Gastroesophageal sphincter (tissue), 4 donors: ENCODE data around the gene CCM2L. TPM values are rescaled to one million over a fixed set of nuclear protein-coding genes. Genes with fewer than 3 reads are reported as not detected.

Source experiments
- ATAC-seq: fragments of 150-250 bp; one replicate; pipeline ENCODE4 v1.9.1; 2016; ENCODE audit warnings: mild to moderate bottlenecking, moderate library complexity
- H3K27ac ChIP-seq, 4 donors: fragments of 200-600 bp; sonication (generic) in 3 of 4; 1 replicate in 3 of 4; 2 replicates in 1 of 4; pipeline ENCODE4 v1.5.1; 2016 to 2019
- H3K27me3 ChIP-seq: fragments of 200-600 bp; sonication (generic); one replicate; pipeline ENCODE4 v1.5.1; 2019
- H3K36me3 ChIP-seq, 2 donors: fragments of 200-600 bp; sonication (generic); one replicate each; pipeline ENCODE4 v1.5.1; 2019; ENCODE audit warnings: control low read depth in 1 of 2
- H3K4me1 ChIP-seq, 3 donors: fragments of 200-600 bp; sonication (generic); 1 replicate in 2 of 3; 2 replicates in 1 of 3; pipeline ENCODE4 v1.5.1; 2016 to 2019; ENCODE audit warnings: control low read depth in 2 of 3
- H3K4me3 ChIP-seq, 2 donors: fragments of 200-600 bp; sonication (generic); one replicate each; pipeline ENCODE4 v1.5.1; 2019; ENCODE audit warnings: mild to moderate bottlenecking in 1 of 2, moderate library complexity in 1 of 2
- H3K9me3 ChIP-seq, 3 donors: fragments of 200-600 bp; sonication (generic); one replicate each; pipeline ENCODE4 v1.5.1; 2017 to 2019; ENCODE audit warnings: control low read depth in 2 of 3
- EP300 ChIP-seq: sonication (generic); formaldehyde crosslinking; IDR thresholded peaks from one replicate; pipeline ENCODE4 v1.6.1; 2017; ENCODE audit warnings: antibody characterized with exemption, mild to moderate bottlenecking
- POLR2A ChIP-seq, 2 donors: fragments of 450-650 bp; IDR thresholded peaks; one replicate each; pipeline ENCODE4 v1.6.1; 2017; ENCODE audit warnings: antibody characterized with exemption in 2 of 2, mild to moderate bottlenecking in 2 of 2, moderate library complexity in 1 of 2
- POLR2AphosphoS5 ChIP-seq: sonication (generic); formaldehyde crosslinking; IDR thresholded peaks from one replicate; pipeline ENCODE4 v1.6.1; 2017; ENCODE audit warnings: antibody characterized with exemption
- WGBS, 2 donors: methylation state at CpG; one replicate each; pipeline ENCODE4 v1.1.5; 2018; ENCODE audit warnings: low coverage in 1 of 2; 5-methylcytosine and 5-hydroxymethylcytosine counted together
- total RNA-seq, 4 donors: library from RNA; depleted of rRNA; stranded (reverse); fragments of >200 nt; gene quantifications; one replicate each; pipeline ENCODE4 v1.1.0, GENCODE V29; 2016
- TF ChIP-seq, protein P1 (sequence below), 4 experiments: fragments of 200-600 bp in 2 of 4; fragments of 450-650 bp in 2 of 4; sonication (generic) in 1 of 4; IDR thresholded peaks; one replicate each; pipeline ENCODE4 v1.5.1; 2017 to 2019; ENCODE audit warnings: antibody characterized with exemption in 4 of 4, mild to moderate bottlenecking in 2 of 4, moderate library complexity in 2 of 4

The CCM2L gene
- total RNA-seq, 4 donors from 2014 or later = 3.0 to 9.3 (median 5.6) TPM

- H3K4me1 ChIP-seq = no peaks in the 10 kb centered on the region
- TF ChIP-seq, protein P1, sequence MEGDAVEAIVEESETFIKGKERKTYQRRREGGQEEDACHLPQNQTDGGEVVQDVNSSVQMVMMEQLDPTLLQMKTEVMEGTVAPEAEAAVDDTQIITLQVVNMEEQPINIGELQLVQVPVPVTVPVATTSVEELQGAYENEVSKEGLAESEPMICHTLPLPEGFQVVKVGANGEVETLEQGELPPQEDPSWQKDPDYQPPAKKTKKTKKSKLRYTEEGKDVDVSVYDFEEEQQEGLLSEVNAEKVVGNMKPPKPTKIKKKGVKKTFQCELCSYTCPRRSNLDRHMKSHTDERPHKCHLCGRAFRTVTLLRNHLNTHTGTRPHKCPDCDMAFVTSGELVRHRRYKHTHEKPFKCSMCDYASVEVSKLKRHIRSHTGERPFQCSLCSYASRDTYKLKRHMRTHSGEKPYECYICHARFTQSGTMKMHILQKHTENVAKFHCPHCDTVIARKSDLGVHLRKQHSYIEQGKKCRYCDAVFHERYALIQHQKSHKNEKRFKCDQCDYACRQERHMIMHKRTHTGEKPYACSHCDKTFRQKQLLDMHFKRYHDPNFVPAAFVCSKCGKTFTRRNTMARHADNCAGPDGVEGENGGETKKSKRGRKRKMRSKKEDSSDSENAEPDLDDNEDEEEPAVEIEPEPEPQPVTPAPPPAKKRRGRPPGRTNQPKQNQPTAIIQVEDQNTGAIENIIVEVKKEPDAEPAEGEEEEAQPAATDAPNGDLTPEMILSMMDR (IDR thresholded peaks at IDR 0.05) = no peak
- TF ChIP-seq POLR2AphosphoS5 (no peak), EP300 (no peak), POLR2A (IDR thresholded peaks at IDR 0.05) (no peak)
- ATAC-seq = no peak
- no peaks in the 10 kb centered on the region for H3K36me3 ChIP-seq
- no peaks in the 10 kb centered on the region for H3K9me3 ChIP-seq
- no peak overlapping the region for H3K4me3 ChIP-seq
- no peak overlapping the region for H3K27ac ChIP-seq
- 0 to 21% methylated on average over 1 to 4 of the region's 10 CpGs for WGBS, 2 donors
- H3K27me3 ChIP-seq = peaks cover 79% of the 10 kb centered on the region
These were observed 35.2 kb upstream of the CCM2L start for GRCh38 chr20:31974951-31975487.

GRCh38 chr20:31975874-31976273 lies 34.4 kb upstream of the CCM2L start:
- TF ChIP-seq POLR2A (IDR thresholded peaks at IDR 0.05) (no peak), POLR2AphosphoS5 (no peak), EP300 (no peak)
- TF ChIP-seq, protein P1 (IDR thresholded peaks at IDR 0.05) = no peak
- Histone ChIP-seq H3K9me3 (no peaks in the 10 kb centered on the region), H3K4me1 (no peaks in the 10 kb centered on the region), H3K36me3 (no peaks in the 10 kb centered on the region), H3K27me3 (peaks cover 85% of the 10 kb centered on the region), H3K27ac (no peak overlapping the region), H3K4me3 (no peak overlapping the region)
- no peak for ATAC-seq
- WGBS, 2 donors = 82 to 92% methylated on average over 2 of the region's 2 CpGs

- H3K9me3 ChIP-seq = no peaks in the 10 kb centered on the region
- ATAC-seq = no peak
- no peaks in the 10 kb centered on the region for H3K36me3 ChIP-seq
- TF ChIP-seq POLR2A (IDR thresholded peaks at IDR 0.05) (no peak), EP300 (no peak), POLR2AphosphoS5 (no peak)
- no peaks in the 10 kb centered on the region for H3K4me1 ChIP-seq
- no peak overlapping the region for H3K4me3 ChIP-seq
- H3K27ac ChIP-seq = no peak overlapping the region
- WGBS, 2 donors = 91 to 100% methylated on average over 1 to 4 of the region's 4 CpGs
- peaks cover 88% of the 10 kb centered on the region for H3K27me3 ChIP-seq
These were observed 33.2 kb upstream of the CCM2L start for GRCh38 chr20:31977080-31977479.

- TF ChIP-seq POLR2AphosphoS5 (no peak), POLR2A (IDR thresholded peaks at IDR 0.05) (no peak), EP300 (no peak)
- TF ChIP-seq, protein P1 (IDR thresholded peaks at IDR 0.05) = no peak
- Histone ChIP-seq H3K27me3 (peaks cover 71% of the 10 kb centered on the region), H3K4me3 (no peak overlapping the region), H3K27ac (no peak overlapping the region), H3K4me1 (no peaks in the 10 kb centered on the region), H3K36me3 (no peaks in the 10 kb centered on the region), H3K9me3 (no peaks in the 10 kb centered on the region)
- no peak for ATAC-seq
- WGBS, 2 donors = 0 to 30% methylated on average over 1 to 4 of the region's 6 CpGs
These were observed 30.4 kb upstream of the CCM2L start for GRCh38 chr20:31979713-31980426.

DNA sequence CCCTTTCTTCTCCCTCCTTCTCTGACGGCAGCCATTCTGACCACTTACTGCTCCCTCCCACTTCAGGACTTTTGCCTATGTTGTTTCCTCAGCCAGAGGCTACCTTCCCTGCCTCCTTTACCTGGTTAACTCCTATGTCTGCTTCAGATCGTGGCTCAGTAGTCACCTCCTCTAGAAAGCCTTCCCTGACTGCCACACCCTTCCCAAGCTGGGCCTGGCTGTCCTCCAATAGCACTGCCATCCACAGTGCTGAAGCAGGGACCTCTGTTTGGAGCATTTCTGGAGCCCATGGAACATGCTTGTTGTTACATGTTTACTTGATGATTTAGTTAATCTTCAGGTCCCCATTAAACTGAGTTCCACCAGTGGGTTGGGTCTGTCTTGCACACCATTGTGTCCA lies 28.5 kb upstream of the CCM2L start:
- Histone ChIP-seq H3K9me3 (no peaks in the 10 kb centered on the region), H3K4me1 (no peaks in the 10 kb centered on the region), H3K27me3 (peaks cover 51% of the 10 kb centered on the region), H3K27ac (no peak overlapping the region), H3K4me3 (no peak overlapping the region), H3K36me3 (no peaks in the 10 kb centered on the region)
- no peak for TF ChIP-seq EP300
- TF ChIP-seq, protein P1 (IDR thresholded peaks at IDR 0.05) = no peak
- TF ChIP-seq POLR2A (IDR thresholded peaks at IDR 0.05) = no peak
- no peak for TF ChIP-seq POLR2AphosphoS5
- no peak for ATAC-seq
- 65 to 93% methylated on average over 2 of the region's 2 CpGs for WGBS, 2 donors
